Measurements from ENCODE around the gene NSMF.
"Not testable (repeated sequence)": the region's sequence is repeated elsewhere in the genome, so short reads cannot be mapped to it uniquely, and the experiment has no call there.

The NSMF gene

GRCh38 chr9:137457406-137458193 is 1.5 kb downstream of the NSMF start:
- DNase-seq, result no peak

GRCh38 chr9:137456864-137457405 is 2.2 kb downstream of the NSMF start:
- DNase-seq, result no peak

DNA sequence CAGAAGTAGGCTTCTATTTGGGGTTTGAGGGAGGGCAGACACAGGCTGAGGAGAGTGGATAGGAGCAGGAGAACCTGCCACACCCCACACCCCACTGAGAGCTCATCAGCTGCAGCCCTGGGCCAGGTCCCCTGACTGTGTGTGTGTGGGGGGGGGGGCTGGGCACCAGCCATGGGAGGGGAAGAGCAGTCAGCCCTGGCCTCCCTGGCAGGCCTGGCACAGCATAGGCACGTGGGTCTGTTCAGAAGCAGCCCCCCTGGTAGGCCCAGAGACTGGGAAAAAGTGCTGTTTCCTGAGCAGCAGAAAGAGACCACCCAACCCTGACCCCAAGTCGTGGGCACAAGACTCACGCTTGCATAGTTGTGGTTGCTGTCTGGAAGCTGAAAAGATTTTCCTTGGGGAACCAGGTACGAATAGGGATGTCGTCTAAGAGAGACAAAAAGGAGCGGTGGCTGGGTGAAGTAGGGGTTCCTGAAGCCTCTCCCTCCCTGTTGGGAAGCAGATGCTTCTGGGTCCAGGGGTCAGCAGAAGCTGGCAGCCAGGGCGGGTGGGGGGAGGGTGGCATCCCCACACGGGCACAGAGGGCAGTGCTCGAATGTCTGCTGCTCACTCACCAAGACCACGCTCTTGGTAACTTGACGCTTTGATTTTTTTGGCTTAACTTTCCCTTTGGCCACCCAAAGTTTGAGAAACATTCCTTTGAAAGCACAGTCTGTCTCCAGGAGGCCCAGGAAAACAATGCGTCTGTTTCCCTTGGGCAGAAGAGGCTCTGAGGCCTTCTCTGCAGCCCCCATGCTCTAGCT is 2.9 kb downstream of the NSMF start:
- no peak for DNase-seq

DNA sequence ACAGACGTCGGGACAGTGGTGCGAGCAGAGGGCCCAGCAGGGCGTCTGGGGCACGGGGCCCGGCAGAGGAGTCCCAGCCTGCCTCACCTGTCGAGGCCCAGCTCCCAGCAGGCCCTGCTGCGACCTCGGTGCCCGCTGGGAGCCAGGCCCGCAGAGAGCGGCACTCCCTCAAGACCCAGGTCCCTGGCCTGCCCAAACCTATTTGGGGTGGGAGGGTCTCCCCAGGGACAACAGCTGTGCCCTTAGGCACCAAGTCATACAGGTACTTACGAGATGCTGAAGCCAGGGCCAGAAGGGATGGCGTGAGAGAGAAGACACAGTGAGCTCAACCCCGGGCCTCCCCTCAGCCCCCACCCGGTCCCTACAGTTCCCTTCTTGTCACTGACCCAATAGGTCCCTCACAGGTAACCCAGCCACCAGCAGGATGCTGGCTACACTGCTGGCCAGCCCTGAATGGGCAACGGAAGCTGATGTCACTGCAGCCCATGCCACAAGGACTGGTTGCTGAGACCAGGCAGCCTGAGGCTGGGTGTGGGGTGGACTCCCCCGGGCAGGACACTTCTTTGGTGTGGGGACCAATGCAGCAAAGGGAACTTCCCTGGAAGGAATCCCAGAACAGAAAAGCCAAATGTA is 3.7 kb downstream of the NSMF start:
- no peak for DNase-seq

GRCh38 chr9:137454597-137455358 is 4.4 kb downstream of the NSMF start:
- DNase-seq, result no peak

- DNase-seq, result no peak
Measured at GRCh38 chr9:137454145-137454596, 5.0 kb downstream of the NSMF start.

GRCh38 chr9:137453643-137454081 is 5.5 kb downstream of the NSMF start:
- no peak for DNase-seq

GRCh38 chr9:137452761-137453642 is 6.1 kb downstream of the NSMF start:
- no peak for DNase-seq

- no peak for DNase-seq
Measured at GRCh38 chr9:137452006-137452760, 7.0 kb downstream of the NSMF start.

GRCh38 chr9:137451264-137452005 is 7.7 kb downstream of the NSMF start:
- not testable (repeated sequence) for DNase-seq

GRCh38 chr9:137450539-137451222 is 8.5 kb downstream of the NSMF start:
- DNase-seq, result not testable (repeated sequence)

GRCh38 chr9:137449931-137450538 is 9.1 kb downstream of the NSMF start:
- no peak for DNase-seq

DNA sequence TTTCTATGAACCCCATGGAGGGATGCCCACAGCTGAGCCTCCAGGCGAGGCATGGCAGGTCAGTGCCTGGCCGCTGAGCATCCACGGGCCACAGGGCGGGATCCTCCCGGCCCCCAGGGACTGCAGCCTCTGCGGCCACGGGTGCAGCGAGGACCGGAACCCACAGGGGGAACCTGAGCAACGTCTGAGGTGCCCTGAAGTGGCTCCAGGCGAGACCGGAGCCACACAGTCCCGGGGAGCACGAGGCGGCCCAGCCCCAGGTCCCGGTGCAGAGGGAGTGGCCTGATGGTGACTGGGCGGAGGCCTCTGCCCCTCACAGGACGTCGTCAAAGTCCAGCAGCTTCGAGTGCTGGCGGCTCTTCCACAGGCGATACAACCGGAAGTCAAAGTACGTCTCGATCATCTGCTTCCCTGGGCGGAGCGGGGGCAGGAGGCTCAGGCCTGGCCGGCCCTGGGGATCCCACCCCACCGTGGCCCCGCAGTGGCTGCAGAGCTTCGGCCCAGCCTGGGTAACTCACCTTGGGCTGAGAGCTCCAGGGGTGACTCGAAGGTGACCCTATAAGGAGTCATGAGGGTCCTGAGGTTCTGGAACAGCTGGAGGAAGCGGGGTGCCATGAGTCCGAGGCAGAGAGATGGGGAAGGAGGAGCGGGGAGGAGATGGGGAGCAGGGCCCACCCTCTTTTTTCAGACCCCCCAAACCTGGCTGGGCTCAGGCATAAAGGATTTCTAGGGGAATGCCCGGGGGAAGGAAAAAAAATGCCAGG is 9.9 kb downstream of the NSMF start:
- no peak for DNase-seq

DNA sequence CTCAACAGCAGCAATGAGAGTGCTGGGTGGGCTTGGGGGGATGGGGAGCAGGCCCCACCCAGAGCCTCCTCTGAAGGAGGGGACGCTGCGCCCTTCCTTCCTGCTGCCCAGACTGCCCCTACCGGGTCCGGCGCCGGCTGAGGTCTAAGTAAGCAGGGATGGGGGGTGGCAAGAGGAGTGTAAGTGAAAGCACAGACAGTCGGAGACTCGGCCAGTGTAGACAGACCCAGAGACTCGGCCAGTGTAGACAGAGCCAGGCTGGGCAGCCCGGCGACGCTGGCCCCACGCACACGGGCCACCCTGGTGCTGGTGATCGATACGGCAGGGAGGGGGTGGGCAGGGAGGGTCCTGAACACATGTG is 10.6 kb downstream of the NSMF start:
- no peak for DNase-seq

DNA sequence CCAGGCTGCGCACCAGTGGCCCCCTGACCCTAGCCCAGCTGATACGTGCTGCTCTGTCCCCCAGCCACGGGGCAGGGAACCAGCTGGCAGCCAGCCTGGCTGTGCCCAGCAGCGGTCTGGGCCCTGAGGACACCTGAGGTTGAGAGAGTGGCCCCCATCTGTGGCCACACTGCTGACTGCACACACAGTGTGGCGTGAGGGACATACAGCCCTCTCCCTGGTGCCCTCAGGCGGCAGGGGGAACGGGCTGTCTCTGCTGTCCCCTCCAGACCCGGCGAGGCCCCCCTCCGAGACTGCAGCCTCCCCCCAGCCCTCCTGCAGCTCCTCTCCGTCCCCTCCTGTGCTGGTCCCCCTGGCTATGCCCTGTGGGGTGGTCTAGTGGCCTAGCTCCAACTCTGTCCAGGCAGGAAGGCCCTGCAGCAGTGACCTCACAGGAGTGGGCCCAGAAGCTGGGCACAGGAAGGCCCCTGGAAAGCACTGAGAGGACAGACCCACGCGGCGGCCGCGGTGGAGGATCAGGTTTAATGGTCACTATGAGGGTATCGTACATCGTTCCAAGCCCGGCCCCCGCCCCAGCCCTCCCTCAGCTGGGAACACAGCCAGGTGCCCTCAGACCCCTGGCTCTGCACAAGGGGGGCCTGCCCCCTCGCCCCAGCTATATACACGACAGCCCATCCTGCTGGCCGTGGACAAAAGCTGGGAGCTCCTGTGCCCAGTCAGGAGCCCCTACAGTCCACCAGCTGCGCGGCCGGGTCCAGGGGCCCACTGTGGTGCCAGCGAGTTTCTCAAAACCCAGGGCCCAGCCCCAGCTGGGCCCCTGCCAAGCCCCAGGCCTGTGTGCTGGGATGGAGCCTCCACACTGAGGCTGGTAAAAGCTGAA is 11.2 kb downstream of the NSMF start:
- DNase-seq, result no peak

DNA sequence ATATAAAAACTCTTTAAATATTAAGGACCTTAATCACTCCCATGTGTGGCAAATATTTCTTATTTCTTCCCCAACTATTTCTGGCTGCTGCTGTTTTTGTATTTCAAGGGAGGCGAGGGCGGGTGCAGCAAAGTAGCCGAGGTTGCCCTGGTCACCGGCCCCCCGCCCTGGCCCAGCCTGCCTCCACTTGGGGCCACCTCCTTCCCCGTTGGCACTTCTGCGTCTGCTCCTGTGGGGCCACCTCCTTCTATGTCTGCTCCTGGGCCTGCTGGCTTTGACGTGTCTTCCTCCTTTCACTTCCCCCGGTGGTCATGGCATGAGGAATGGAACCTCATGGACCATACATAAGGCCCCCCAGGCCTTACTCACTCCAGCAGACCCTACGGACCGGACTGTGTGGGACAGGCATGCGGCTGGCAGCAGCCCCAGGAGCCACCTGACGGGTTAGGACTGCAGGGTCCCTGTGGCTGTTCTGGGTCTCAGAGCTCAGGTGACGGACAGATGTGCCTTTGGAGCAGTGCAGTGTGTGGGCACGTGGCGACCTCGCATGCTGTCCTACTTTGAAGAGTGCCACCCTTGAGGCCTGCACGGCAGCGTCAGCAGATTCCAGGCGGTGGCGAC is 12.2 kb downstream of the NSMF start:
- no peak for DNase-seq
